Measurements from ENCODE around the gene EPS15.
"Not testable (repeated sequence)": the region's sequence is repeated elsewhere in the genome, so short reads cannot be mapped to it uniquely, and the experiment has no call there.

The EPS15 gene

GRCh38 chr1:51392241-51392640 lies 126.8 kb downstream of the EPS15 start:
- TF ChIP-seq ZNF274 (IDR thresholded peaks at IDR 0.05; ENCODE audit: low read depth, low read length): no peak
- no peak overlapping the region for H3K4me3 ChIP-seq (ENCODE audit: low read length)

DNA sequence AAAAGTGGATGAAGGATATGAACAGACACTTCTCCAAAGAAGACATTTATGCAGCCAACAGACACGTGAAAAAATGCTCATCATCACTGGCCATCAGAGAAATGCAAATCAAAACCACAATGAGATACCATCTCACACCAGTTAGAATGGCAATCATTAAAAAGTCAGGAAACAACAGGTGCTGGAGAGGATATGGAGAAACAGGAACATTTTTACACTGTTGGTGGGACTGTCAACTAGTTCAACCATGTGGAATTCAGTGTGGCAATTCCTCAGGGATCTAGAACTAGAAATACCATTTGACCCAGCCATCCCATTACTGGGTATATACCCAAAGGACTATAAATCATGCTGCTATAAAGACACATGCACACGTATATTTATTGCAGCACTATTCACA lies 128.4 kb downstream of the EPS15 start:
- H3K4me3 ChIP-seq (ENCODE audit: low read length): not testable (repeated sequence)

DNA sequence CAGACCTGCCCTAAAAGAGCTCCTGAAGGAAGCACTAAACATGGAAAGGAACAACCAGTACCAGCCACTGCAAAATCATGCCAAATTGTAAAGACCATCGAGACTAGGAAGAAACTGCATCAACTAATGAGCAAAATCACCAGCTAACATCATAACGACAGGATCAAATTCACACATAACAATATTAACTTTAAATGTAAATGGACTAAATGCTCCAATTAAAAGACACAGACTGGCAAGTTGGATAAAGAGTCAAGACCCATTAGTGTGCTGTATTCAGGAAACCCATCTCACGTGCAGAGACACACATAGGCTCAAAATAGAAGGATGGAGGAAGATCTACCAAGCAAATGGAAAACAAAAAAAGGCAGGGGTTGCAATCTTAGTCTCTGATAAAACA lies 131.8 kb downstream of the EPS15 start:
- H3K4me3 ChIP-seq (ENCODE audit: low read length): not testable (repeated sequence)

DNA sequence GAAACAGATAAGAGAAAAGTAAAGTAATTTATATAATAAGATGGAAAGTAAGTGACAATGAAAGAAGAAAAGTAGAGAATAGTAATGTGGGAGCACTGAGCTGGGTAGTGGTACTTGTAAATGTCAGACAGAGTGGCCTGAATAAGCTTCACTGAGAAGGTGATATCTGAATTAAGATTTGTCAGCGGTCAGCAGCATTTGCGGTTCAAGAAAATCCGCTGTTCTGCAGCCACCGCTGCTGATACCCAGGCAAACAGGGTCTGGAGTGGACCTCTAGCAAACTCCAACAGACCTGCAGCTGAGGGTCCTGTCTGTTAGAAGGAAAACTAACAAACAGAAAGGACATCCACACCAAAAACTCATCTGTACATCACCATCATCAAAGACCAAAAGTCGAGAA lies 132.8 kb downstream of the EPS15 start:
- H3K4me3 ChIP-seq (ENCODE audit: low read length): not testable (repeated sequence)

DNA sequence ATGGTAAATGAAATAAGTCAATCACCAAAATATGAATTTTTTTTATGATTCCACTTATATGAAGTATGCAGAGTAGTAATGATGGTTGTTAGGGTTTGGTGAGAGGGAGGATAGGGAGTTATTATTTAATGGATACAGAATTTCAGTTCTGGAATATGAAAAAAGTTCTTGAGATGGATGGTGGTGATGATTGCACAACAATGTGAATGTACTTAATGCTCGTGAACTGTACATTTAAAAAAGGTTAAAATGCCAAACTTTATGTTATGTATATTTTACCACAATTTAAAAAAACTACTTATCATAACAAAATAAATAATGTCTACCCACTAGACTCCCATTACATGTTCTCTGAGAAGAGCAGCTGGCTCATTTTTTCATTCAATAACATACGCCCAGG lies 133.3 kb downstream of the EPS15 start:
- no peak overlapping the region for H3K4me3 ChIP-seq (ENCODE audit: low read length)
- TF ChIP-seq ZNF274 (IDR thresholded peaks at IDR 0.05; ENCODE audit: low read depth, low read length): no peak

- no peak overlapping the region for H3K4me3 ChIP-seq (ENCODE audit: low read length)
- TF ChIP-seq ZNF274 (IDR thresholded peaks at IDR 0.05; ENCODE audit: low read depth, low read length): no peak
Observed at GRCh38 chr1:51381964-51382363, 137.1 kb downstream of the EPS15 start.

- no peak for TF ChIP-seq ZNF274 (IDR thresholded peaks at IDR 0.05; ENCODE audit: low read depth, low read length)
- H3K4me3 ChIP-seq (ENCODE audit: low read length): no peak overlapping the region
Observed at GRCh38 chr1:51380936-51381335, 138.1 kb downstream of the EPS15 start.

DNA sequence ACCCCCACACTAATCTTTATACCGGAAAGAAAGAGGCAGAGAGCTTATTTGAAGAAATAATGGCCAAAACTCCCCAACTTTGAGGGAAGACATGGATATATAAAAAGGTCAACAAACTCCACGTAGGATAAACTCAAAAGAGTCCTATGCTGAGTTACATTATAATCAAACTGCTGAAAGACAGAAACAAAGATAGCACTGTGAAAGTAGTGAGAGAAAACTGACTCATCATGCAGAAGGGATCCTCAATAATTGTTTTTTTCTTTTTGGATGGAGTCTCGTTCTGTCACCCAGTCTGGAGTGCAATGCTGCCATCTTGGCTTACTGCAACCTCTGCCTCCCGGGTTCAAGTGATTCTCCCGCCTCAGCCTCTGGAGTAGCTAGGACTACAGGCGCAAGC lies 140.2 kb downstream of the EPS15 start:
- no peak overlapping the region for H3K4me3 ChIP-seq (ENCODE audit: low read length)
- no peak for TF ChIP-seq ZNF274 (IDR thresholded peaks at IDR 0.05; ENCODE audit: low read depth, low read length)

- no peak for TF ChIP-seq ZNF274 (IDR thresholded peaks at IDR 0.05; ENCODE audit: low read depth, low read length)
- no peak overlapping the region for H3K4me3 ChIP-seq (ENCODE audit: low read length)
Observed at GRCh38 chr1:51373898-51374297, 145.2 kb downstream of the EPS15 start.

DNA sequence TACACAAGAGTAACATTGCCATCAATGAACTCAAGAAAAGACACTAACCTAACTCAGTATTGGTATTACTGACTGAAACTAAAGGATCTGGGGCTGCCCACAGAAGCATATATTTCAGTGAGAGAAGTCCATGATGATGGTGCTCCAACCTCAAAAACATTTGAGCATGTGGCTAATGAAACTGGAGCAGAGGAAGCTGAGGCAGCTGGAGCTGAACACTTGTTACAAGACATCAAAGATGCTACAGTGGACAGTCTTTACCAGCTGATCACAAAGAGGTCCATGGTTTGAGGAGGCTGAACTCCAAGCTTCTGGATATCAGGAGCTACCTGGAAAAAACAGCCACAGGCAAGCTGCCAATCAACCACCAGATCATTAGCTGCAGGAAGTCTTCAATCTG lies 146.5 kb downstream of the EPS15 start:
- no peak overlapping the region for H3K4me3 ChIP-seq (ENCODE audit: low read length)
- TF ChIP-seq ZNF274 (IDR thresholded peaks at IDR 0.05; ENCODE audit: low read depth, low read length): no peak

GRCh38 chr1:51369171-51369570 lies 149.9 kb downstream of the EPS15 start:
- no peak overlapping the region for H3K4me3 ChIP-seq (ENCODE audit: low read length)
- TF ChIP-seq ZNF274 (IDR thresholded peaks at IDR 0.05; ENCODE audit: low read depth, low read length): no peak

DNA sequence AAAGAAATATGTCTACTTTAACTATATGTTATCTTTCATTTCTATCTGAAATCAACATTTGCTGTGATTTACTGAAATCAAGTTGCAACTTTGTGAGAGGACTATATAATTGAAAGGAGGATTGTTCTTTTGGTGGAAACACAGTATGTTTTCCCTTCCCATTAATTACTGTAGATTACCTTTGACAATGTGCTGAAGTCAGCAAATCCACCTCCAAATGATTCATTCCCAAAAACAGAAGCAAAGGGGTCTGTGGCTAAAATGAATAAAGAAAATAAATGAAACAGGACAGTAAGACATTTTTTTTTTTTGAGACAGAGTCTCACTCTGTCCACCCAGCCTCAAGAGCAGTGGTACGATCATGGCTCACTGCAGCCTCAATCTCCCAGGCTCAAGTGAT lies 153.3 kb downstream of the EPS15 start:
- H3K4me3 ChIP-seq (ENCODE audit: low read length): no peak overlapping the region
- TF ChIP-seq ZNF274 (IDR thresholded peaks at IDR 0.05; ENCODE audit: low read depth, low read length): no peak

- no peak for TF ChIP-seq ZNF274 (IDR thresholded peaks at IDR 0.05; ENCODE audit: low read depth, low read length)
- no peak overlapping the region for H3K4me3 ChIP-seq (ENCODE audit: low read length)
Observed at GRCh38 chr1:51359879-51360278, 159.2 kb downstream of the EPS15 start.

DNA sequence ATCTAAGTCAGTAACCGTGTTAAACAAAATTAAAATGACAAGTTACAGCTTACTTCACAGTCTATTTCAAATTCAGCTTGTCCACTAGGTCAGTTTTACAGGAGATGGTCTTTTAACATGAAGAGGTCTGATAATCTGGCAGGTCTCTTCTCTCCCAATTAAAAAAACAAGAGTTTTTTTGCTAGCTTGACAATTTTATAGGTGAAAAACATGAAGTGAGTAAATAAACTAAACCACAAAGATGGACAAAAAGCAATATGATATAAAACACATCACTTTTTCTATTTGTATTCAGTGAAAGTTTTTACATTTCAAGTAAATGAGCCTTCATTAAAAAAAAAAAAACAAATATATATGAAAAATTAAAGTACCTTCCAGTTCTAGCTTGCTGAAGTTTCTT lies 163.7 kb downstream of the EPS15 start:
- no peak overlapping the region for H3K4me3 ChIP-seq (ENCODE audit: low read length)
- TF ChIP-seq ZNF274 (IDR thresholded peaks at IDR 0.05; ENCODE audit: low read depth, low read length): no peak

- TF ChIP-seq ZNF274 (IDR thresholded peaks at IDR 0.05; ENCODE audit: low read depth, low read length): no peak
- H3K4me3 ChIP-seq (ENCODE audit: low read length): no peak overlapping the region
Observed at GRCh38 chr1:51354416-51354815, 164.7 kb downstream of the EPS15 start.

- no peak for TF ChIP-seq ZNF274 (IDR thresholded peaks at IDR 0.05; ENCODE audit: low read depth, low read length)
- H3K4me3 ChIP-seq (ENCODE audit: low read length): no peak overlapping the region
Observed at GRCh38 chr1:51351907-51352306, 167.2 kb downstream of the EPS15 start.

DNA sequence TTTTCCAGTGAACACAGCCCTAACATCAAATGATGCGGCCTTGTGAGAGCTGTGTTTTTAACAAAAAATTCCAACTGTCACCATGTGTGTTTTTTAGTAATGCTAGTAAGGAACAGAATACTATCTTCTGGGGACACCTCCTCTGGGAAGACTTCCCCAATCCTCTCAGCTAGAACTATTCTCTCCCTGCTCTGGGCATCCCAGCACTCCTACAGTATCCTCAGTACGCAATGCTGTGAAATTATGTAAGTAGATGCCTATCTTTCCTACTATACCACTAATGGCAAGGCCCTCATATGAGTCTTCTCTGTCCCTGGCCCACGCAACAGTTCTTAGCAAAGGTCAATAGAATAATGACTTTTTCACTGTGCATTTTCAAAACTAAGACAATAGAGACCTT lies 169.2 kb downstream of the EPS15 start:
- TF ChIP-seq ZNF274 (IDR thresholded peaks at IDR 0.05; ENCODE audit: low read depth, low read length): no peak

More for the DNA sequence above, 169.2 kb downstream of the EPS15 start:
- H3K4me3 ChIP-seq (ENCODE audit: low read length): no peak overlapping the region
